PC-9 (cell line): ENCODE data around the gene LRRC1.

Experiments
- CTCF ChIP-seq: fragments of 200-600 bp; sonication (generic); conservative IDR thresholded peaks from 2 replicates; pipeline ENCODE4 v1.6.1; 2017; ENCODE audit warnings: mixed run types, antibody characterized with exemption, mild to moderate bottlenecking, moderate library complexity
- EZH2 ChIP-seq: fragments of 200-600 bp; sonication (generic); IDR thresholded peaks from 2 replicates; pipeline ENCODE4 v1.8.0; 2017; ENCODE audit warnings: antibody characterized with exemption, low read depth

- TF ChIP-seq CTCF (no peak), EZH2 (no peak)
These were observed 151.1 kb downstream of the LRRC1 start for GRCh38 chr6:53945765-53946407.
